Measurements from ENCODE around the gene ATF6. TPM values are rescaled to one million over a fixed set of nuclear protein-coding genes. Genes with fewer than 3 reads are reported as not detected.

The ATF6 gene
- total RNA-seq, 1 donor from 2014 or later = 25.3 TPM

GRCh38 chr1:161948435-161948834 lies 182.3 kb downstream of the ATF6 start:
- no peak for TF ChIP-seq CTCF (IDR thresholded peaks at IDR 0.05; ENCODE audit: insufficient read depth, low read length, severe bottlenecking)
- Histone ChIP-seq H3K4me3 (ENCODE audit: low read depth, low read length) (no peak overlapping the region), H3K27me3 (ENCODE audit: control insufficient read depth, insufficient read depth, low read length) (no peaks in the 10 kb centered on the region), H3K36me3 (ENCODE audit: control insufficient read depth, insufficient read depth, low read length) (peaks cover 1% of the 10 kb centered on the region)
- DNase-seq (ENCODE audit: low read depth) = no peak
- FAIRE-seq = no peak

- H3K4me3 ChIP-seq (ENCODE audit: low read depth, low read length) = no peak overlapping the region
- DNase-seq (ENCODE audit: low read depth) (no peak), FAIRE-seq (no peak)
- H3K36me3 ChIP-seq (ENCODE audit: control insufficient read depth, insufficient read depth, low read length) = peaks cover 1% of the 10 kb centered on the region
- H3K27me3 ChIP-seq (ENCODE audit: control insufficient read depth, insufficient read depth, low read length) = no peaks in the 10 kb centered on the region
- no peak for TF ChIP-seq CTCF (IDR thresholded peaks at IDR 0.05; ENCODE audit: insufficient read depth, low read length, severe bottlenecking)
These were observed 183.4 kb downstream of the ATF6 start for GRCh38 chr1:161949548-161949947.

- TF ChIP-seq CTCF (IDR thresholded peaks at IDR 0.05; ENCODE audit: insufficient read depth, low read length, severe bottlenecking) = no peak
- Histone ChIP-seq H3K36me3 (ENCODE audit: control insufficient read depth, insufficient read depth, low read length) (no peaks in the 10 kb centered on the region), H3K4me3 (ENCODE audit: low read depth, low read length) (no peak overlapping the region), H3K27me3 (ENCODE audit: control insufficient read depth, insufficient read depth, low read length) (no peaks in the 10 kb centered on the region)
- DNase-seq (ENCODE audit: low read depth) = no peak
- no peak for FAIRE-seq
These were observed 184.3 kb downstream of the ATF6 start for GRCh38 chr1:161950377-161950776.

- Histone ChIP-seq H3K4me3 (ENCODE audit: low read depth, low read length) (no peak overlapping the region), H3K27me3 (ENCODE audit: control insufficient read depth, insufficient read depth, low read length) (no peaks in the 10 kb centered on the region), H3K36me3 (ENCODE audit: control insufficient read depth, insufficient read depth, low read length) (no peaks in the 10 kb centered on the region)
- FAIRE-seq = no peak
- no peak for DNase-seq (ENCODE audit: low read depth)
- no peak for TF ChIP-seq CTCF (IDR thresholded peaks at IDR 0.05; ENCODE audit: insufficient read depth, low read length, severe bottlenecking)
These were observed 185.5 kb downstream of the ATF6 start for GRCh38 chr1:161951646-161952045.

DNA sequence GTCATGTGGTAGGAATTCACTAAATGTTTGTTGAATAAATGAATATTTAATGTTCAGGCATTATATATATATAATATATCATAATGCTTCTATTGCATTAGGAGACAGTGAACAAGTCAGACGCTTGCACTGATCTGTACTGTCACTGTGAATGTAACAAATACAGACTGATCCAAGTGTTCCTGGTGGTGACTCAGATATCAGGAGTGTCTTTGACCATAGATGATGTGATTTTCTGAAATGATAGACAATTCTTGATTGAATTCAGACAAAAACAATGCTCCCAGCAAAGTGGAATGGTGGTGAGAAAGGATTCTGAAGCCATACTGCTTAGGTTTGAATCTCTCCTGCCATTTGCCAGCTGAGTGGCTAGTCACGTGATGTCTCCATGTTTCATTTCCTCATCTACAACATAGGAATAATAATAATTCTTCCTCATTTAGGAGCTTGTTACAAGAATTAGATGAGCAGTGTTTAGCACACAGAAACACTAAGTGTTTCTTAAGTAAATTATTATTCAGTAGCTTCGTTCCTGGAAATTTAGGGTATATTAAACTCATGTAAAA lies 186.6 kb downstream of the ATF6 start:
- Histone ChIP-seq H3K4me3 (ENCODE audit: low read depth, low read length) (no peak overlapping the region), H3K36me3 (ENCODE audit: control insufficient read depth, insufficient read depth, low read length) (no peaks in the 10 kb centered on the region), H3K27me3 (ENCODE audit: control insufficient read depth, insufficient read depth, low read length) (no peaks in the 10 kb centered on the region)
- FAIRE-seq (no peak), DNase-seq (ENCODE audit: low read depth) (no peak)
- TF ChIP-seq CTCF (IDR thresholded peaks at IDR 0.05; ENCODE audit: insufficient read depth, low read length, severe bottlenecking) = no peak

GRCh38 chr1:161953256-161953920 lies 187.3 kb downstream of the ATF6 start:
- H3K27me3 ChIP-seq (ENCODE audit: control insufficient read depth, insufficient read depth, low read length) = no peaks in the 10 kb centered on the region
- TF ChIP-seq CTCF (IDR thresholded peaks at IDR 0.05; ENCODE audit: insufficient read depth, low read length, severe bottlenecking) = no peak
- no peak for DNase-seq (ENCODE audit: low read depth)
- no peak overlapping the region for H3K4me3 ChIP-seq (ENCODE audit: low read depth, low read length)
- FAIRE-seq = no peak
- peaks cover 1% of the 10 kb centered on the region for H3K36me3 ChIP-seq (ENCODE audit: control insufficient read depth, insufficient read depth, low read length)
